GM19397 (cell line): Measurements from ENCODE around the gene IGFN1.

ENCODE experiments used
- ATAC-seq: cut with Tn5 transposase; IDR thresholded peaks from one replicate; pipeline ENCODE4 v1.9.1; 2021; ENCODE audit warnings: mild to moderate bottlenecking, moderate library complexity; ENCODE audit not compliant: unreplicated experiment

The IGFN1 gene

DNA sequence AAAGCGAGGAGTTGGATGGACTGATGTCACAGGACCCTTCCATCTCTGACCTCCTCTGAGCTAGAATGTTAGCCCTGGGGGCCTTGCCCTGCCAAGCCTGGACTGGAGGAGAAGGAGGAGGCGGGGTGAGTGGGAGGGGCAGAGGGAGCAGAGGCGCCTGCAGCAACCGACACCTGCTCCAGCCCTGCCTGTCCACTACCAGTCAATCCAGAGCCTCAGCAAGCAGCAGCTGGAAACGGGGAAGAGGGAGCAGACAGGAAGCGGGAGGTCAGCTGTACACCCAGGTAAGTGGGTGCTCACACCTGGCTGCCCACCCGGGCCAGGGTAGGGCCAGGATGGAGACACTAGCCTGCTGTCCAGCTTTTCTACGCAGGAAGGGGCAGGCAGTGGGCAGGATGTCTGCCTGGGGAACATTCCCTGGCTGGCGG lies at the start of gene IGFN1:
Gene IGFN1, plus strand, starts transcription at position 201 of the 428 bp plus-strand sequence. CDS start 2,470 bp downstream, outside the sequence.
- ATAC-seq: no peak

DNA sequence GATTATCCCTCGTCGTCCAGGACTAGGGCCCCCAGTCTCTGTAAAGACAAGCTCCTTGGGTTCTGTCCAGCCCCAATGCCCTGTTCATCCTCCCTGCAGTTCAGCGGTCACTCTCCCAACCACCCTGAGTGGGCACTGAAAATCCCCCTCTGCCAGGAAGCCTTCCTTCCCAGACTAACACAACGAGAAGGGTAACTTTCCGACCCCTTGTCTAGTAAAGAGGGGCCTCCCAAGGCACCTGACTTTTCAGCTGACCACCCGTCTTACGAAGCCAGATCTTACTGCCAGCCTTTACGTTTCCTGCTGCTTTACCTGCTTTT lies 49.7 kb upstream of the IGFN1 start:
- ATAC-seq: no peak

DNA sequence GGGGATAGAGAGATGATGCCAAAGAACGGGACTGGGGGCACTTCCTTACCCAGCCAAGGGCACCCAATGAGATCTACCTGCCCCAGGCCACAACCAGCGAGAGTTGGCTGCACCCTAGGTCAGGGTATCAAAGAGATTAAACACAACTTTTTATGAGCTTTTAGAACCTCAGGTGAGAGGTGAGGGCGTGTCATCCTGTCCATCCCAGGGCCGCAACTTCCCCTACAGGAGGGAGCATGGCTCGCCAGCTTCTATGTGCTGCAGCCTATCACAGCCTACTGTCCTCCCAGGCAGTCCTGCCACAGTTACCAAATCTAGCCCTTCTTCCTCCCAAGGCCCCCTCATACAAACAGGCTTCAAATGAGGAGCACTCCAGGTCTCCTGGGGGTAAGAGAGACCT lies 49.2 kb upstream of the IGFN1 start:
- ATAC-seq: no peak

DNA sequence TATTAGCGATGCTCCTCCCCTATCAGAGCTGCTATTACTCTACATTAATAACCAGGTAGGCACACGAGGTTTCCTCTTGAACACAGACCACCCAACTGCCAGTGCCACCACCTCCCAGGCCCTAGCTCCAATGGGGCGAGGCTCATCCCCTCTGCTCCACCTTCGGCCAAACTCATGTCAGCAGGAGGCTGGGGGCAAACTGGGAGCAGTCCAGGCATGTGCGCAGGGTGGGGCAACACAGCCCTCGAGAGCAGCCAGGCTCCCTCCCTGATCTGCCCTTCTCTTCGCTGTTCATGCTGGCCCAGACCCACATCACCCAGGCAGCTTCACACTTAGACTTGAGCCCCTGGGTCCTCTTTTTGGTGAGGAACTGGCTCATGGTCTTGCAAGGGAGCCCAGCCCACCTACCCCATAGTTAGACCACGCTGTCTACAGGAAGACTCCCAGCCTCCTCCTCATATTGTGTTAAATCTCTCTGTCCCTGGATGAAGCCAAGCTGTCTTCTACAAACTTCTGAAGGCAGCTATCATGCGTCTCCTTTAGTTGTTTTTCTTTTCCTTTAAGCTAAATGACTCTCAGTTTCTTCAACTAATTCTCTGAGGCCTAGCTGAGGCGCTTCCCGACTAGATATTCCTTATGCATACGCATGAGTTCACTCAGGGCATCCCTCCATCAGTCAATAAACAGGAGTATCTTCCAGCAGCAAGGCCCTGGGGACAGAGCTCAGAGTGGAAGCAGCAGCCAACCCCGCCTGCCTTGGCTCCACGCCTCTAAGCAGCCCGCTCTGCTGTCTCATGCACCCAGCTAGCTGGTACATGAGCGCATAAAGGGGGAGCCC lies 48.4 kb upstream of the IGFN1 start:
- ATAC-seq: no peak

DNA sequence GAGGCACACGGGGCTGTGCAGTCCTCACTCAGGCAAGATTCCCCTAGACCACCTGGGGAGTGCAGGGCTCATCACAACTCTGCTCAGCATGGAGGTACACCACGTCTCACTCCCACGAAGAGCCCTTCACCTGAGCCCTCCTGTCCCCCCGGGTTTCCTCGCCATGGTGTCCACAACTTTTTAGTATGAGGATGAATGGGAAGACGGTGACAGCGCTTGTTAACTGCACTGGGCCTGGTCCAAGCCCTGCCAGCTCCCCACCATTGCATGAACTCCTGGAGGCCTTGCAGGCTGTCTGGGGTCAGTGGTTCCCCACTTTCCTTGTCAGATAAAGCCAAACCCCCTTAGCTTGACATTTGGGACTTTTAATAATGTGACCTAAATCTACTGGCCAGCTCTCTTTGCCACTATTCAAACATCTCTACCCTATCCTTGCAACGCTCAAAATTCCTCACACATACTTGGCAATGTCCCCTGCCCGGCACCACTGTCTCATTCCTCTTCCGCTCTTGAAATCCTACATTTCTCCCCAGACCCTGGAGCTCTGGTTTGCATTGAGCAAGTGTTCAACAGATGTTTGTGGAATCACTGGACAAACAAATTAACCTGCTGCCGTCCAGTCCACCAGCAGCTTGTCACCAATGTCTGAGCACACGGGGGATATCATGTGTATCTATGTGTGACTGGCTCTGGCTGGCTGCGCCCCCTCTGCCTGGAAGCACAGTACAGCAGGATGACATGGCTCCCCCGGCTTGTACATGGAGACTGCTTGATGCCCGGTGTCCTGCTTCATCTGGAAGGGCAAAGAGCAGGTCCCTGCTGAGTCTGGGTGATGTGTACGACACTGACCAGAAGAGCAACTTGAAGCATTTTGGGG lies 47.5 kb upstream of the IGFN1 start:
- ATAC-seq: no peak

DNA sequence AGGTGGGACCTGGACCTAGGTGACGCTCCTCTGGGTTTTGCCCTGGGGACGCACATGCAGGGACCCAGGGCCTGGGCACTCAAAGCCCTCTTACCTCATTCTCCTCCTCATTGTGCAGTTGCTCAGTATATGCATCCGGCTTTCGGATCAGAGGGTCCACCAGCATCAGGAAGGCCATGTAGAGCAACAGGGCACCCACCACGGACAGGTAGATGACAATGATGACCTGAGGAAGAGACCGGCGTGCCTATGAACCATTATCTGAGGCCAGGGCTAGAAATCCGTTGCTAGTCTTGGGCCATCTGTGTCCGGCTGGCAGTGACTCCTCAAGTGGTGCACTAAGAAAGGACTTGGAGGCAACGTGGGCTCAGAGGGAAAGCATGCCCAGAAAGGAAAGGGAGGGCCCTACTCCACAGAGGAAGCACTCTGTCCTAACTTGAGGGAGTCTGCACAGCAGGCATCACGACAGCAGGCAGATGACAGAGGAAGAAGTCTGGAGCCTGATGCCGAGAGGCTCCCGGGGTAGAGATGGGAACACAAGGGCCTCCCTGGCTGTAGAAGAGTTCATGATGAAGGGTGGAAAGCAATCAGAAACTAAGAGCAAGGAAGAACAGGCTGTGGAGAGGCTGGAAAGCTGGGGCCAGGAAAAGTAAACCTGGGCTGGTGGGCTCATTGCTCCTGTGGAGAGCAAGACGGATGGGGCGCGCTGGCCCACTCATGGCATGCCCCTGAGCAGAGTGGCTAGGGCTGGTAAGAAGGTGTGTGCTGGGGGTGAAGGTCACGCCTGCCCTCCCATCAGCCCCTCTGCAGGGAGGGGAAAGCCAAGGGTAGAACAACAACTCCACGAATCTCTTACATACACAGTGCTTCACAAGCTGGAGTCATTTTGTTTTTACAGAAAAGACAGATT lies 46.6 kb upstream of the IGFN1 start:
- no peak for ATAC-seq

DNA sequence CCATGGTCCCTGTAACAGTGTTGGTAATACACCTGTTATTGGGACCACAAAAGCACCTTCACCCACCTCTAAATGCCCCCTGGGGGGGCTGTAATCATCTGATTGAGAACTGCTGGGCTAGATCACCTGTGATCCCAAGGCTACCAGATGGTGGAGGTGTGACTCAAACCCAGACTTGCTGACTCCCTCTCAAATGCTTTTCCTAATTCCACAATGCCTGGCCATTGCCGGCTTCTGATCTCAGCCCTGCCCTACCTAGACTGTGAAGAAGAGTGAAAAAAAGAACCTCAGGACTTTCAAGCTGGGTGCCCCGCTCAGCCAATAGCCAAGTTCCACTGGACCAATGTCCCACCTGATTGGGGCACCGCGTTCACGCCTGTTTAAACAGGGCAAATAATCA lies 45.9 kb upstream of the IGFN1 start:
- ATAC-seq: no peak

DNA sequence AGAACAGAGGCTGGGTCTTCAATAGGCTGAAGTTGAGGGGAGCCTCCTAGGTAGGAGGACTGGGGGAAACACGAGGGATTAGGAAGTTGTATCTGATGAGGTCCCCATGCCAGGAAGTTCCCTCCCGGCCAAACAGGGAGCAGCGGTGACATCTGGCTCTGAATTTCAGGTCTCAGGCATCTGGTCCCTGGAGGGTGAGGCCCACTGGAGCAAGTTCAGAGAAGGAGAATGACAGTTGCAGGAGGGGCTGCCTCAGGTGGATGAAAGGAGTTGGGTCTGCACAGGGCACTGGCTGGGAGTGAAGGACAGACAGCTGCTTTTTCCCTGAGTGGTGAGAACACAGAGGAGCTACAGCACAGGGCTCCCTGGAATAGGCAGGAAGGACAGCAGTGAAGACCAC lies 45.5 kb upstream of the IGFN1 start:
- no peak for ATAC-seq

DNA sequence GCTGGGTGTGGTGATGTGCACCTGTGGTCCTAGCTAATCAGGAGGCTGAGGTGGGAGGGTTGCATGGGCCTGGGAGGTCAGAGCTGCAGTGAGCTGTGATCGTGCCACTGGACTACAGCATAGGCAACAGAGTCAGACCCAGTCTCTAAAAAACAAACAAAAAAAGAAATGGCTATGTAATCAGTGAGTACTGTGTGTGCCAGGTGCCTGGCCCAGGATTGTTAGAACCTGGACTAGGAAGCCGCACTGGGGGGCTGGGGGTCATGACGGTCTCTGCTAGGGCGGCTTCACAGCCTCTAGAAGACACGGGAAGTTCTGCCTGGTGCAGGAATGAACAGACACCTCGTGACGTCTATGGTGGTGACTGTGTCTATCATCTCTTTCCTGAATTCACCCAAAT lies 44.8 kb upstream of the IGFN1 start:
- ATAC-seq: no peak

DNA sequence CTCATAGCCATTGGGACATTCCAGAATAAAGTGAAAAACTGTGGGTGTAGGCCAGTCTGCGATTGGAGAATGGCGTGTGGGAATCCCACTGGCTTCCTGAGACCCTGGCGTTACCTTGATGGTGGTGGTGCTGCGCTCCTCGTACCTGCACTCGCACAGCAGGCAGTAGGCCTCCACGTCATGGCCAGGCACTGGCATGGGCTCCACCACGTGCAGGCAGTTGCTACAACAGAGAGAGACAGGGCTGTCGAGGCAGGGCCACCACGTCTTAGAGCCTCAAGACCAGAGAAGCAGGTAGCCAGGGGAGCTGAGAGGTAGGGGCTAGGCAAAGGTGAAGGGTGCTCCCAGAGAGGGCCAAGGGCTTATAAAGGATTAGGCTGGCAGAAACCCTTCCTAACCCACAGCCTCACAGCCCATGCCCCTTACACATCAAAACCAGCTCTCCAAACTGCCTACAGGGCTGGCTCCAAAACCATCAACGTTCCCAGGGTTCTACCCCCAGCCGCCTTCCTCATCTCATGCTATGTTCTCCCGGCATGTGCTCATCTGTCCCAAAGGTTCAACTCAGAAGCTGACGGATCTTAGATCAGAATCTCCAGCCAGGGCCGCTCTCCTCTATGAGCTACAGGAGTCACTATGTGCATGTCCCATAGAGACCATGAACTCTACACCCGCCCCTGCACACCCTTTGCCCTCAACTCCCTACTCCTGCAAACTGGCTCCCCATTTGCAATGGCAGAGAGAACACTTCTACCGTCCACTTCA lies 43.8 kb upstream of the IGFN1 start:
- ATAC-seq: no peak

DNA sequence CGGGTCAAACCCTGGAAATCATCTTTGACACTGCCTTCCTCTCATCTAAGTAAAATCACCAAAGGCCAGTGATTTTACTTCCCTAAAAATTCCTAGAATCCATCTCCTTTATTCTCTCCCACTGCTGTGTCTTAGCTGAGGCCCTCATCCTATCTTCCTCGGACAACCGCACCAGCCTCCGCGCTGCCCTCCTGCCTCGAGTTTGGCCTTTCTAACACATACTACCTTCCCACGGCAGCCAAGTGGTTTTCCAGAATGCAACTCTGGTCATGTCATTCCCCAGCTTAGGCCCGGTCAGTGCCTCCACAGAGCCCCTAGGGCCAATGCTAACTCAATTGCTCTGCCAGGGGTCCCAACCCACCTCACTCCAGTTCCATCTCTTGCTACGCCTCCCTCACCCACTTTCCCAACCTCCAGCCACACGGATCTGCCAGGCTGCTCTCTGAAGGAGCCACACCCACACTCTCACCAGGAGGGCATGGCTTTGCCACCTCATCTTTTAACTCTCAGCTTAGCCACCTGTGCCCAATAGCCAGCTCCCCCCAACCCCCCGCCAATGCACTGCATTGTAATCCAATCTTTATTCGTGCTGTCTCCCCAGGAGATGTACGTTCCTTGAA lies 43.1 kb upstream of the IGFN1 start:
- no peak for ATAC-seq

DNA sequence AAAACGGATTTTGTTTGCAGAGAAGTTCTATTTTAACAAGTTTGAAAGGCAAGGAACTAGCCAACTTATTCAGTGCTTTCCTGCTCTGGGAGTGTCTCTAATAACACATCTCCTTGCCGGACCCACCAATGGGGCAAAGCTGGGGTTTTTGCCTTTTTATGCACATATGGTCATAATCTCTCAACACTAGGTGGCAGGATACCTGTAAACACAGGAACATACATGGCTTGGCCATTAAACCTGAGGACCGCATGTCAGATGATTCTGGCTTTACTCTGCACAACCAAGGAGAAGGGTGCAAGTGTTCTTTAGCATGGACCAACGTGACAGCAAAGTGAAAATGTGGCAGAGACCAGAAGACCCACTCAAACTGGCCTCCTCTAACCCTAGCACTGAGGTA lies 41.2 kb upstream of the IGFN1 start:
- no peak for ATAC-seq

DNA sequence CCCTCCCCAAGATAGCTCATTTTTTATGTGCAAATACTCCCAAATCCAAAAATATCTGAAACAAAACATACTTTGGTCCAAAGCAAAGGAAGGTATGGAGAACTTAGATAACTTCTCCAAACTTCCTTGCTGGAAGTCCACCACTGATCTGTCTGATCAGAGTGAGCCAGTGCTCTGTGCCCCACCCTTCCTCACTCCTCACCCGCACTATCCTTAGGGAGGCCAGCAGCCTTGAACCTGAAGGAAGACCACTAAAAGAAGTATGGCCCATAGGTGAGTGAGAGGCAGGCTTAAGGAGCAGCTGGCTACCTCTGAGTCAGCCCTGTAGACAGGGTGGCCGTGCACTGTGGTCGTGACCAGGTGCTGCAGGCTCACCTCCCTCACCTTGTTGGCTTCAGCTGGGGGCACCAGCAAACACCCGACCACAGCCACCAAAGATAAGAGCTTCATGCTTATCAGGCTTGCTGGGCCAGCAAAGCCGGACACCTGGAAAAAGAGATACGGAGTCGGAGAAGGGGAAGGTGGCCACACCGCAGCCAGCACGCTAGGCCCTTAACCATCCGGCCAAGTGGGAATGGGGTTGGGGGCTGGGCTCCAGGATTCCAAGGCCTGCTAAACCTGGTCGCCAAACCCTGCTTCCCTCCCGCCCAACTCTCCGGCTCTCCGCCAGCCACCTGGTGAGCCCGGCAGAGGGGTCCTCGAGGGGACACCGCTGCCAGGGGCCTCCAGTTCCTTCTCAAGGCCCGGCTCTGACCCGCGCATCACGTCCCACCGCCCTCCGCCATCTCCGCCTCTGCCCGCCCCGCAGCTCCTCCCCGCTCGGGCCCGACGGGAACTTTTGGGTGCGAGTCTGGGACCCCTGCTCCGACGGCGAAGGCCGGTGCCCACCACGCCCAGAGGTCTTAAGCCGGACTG lies 36.9 kb upstream of the IGFN1 start:
- ATAC-seq: peak; percentile 67

DNA sequence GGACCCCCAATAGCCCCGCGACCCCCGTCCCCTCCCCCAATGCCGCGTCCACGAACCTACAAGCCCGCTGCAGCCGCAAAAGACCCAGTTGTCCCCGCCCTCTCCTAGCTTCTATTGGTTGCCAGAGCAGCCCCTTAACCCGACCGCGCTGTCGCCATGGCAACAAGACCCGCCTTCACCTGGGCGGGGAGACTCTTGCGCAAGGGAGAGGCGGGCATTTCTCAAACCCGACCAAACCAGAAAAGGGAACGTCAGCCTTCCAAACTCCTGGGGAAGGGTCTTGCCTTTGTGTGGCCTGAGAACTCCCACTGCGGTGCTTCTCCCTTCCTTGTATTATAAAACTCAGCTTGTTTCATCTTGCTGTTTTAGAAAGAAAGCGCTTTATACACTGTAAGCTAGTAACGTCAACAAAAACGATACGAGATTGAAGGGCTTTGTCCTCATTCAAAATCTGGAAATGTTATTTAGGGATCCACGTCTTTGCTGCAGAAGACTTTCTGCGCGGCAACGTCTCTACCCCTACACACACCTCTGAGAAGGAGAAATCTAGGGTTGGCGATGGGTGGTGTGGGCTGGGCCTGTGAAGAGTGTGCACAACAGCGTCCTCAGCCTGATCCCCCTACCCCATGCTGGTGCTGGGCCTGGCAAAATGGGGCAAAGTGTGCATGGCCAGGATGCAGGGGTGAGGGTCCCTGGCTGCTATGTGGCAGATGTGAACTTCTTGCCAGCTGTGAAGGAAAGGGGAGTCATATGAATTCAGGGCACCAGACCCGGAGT lies 36.0 kb upstream of the IGFN1 start, which contains the start of gene TMEM9:
Gene TMEM9, minus strand, starts transcription at position 86 of the 777 bp plus-strand sequence. CDS start 551 bp downstream, outside the sequence.
- peak; percentile 94 for ATAC-seq

DNA sequence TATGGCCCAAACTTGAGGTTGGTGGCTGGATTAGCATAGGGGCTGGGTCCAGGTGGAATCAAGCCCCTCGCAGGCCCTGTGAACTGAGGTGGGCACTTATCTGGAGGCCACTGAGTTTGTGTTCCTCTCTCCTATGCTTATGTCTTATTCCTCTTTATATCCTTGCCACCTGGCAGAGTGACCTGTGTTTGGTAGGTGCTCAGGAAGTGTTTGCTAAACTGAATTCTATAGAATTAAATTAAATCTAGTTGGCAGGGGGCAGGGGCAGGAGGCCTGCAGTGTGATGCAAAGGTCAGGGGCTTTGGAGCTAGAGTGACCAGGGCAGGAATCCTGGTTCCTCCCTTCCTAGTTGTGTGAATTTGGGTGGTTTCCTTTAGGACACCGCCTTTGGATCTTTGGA lies 35.3 kb upstream of the IGFN1 start:
- ATAC-seq: no peak

DNA sequence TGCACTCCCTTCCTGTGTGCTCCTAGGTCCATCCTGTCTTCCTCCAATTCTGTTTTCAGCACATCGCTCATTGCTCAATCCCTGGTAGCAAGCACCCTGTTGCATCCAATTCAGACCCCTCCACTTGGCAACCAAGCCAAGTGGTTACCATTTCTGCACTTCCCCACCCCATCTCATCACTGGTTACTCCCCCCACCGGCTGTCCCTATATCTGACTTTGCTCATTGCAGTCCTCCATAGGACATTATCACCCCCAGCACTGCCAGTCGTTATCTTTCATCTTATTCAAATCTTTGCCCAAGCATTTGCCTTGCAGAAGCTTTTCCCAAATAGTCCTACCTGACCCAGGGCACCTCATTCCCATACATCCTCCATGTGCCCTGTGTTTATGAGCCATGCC lies 34.3 kb upstream of the IGFN1 start:
- ATAC-seq: no peak

DNA sequence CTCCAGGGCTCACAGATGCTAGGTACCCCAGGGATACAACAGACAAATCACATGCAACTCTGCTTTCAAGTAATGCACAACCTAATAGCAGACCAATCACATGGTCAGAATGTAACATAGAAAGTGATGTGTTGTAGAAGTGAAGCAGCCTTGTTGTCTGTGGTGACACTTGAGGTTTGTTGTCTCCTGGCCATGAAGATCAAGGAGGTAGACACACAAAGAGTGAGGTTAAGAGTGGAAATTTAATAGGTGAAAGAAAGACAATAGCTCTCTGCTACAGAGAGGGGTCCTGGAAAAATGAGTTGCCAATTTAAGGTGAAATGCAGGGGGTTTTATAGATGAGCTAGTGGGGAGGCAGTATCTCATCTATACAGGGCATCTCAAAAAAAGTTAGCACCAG lies 33.8 kb upstream of the IGFN1 start:
- no peak for ATAC-seq

DNA sequence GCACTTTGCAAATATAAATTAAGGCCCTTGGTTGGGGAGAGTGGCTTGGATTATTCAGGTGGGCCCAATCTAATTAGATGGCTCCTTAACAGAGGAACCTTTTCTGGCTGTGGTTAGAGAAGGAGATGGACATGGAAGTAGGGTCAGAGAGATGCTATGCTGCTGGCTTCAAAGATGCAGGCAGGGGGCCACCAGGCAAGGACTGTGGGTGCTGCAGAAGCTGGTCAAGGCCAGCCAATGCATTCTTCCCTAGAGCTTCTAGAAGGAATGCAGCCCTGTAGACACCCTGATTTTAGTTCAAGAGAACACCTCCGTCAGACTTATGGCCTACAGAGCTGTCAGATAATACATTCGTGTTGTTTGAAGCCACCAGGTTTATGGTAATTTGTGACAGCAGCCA lies 32.7 kb upstream of the IGFN1 start:
- no peak for ATAC-seq
